CMK (cell line): ENCODE results near the gene UBE2E1.

Experiments
- DNase-seq: peaks from one replicate; pipeline ENCODE4 v3.0.0-alpha.2; 2010; ENCODE audit warnings: low read depth

Gene UBE2E1

GRCh38 chr3:23796518-23796917, 9.2 kb upstream of the UBE2E1 start:
- DNase-seq = no peak

GRCh38 chr3:23797491-23797890, 8.3 kb upstream of the UBE2E1 start:
- no peak for DNase-seq

GRCh38 chr3:23798456-23798855, 7.3 kb upstream of the UBE2E1 start:
- no peak for DNase-seq

- DNase-seq = no peak
These were observed 6.9 kb upstream of the UBE2E1 start for GRCh38 chr3:23798876-23799275.

GRCh38 chr3:23800731-23801130, 5.0 kb upstream of the UBE2E1 start:
- DNase-seq = no peak

GRCh38 chr3:23804441-23805209, 1.1 kb upstream of the UBE2E1 start:
- DNase-seq = no peak

GRCh38 chr3:23805210-23805632, 534 bp upstream of the UBE2E1 start:
- DNase-seq = no peak

- no peak for DNase-seq
These were observed 1.0 kb downstream of the UBE2E1 start for GRCh38 chr3:23806534-23807423.

- no peak for DNase-seq
These were observed 1.8 kb downstream of the UBE2E1 start for GRCh38 chr3:23807424-23808015.

- no peak for DNase-seq
These were observed 2.8 kb downstream of the UBE2E1 start for GRCh38 chr3:23808525-23808924.

GRCh38 chr3:23809294-23809693, 3.5 kb downstream of the UBE2E1 start:
- no peak for DNase-seq

- no peak for DNase-seq
These were observed 4.1 kb downstream of the UBE2E1 start for GRCh38 chr3:23809840-23810342.

- DNase-seq = no peak
These were observed 4.8 kb downstream of the UBE2E1 start for GRCh38 chr3:23810343-23811184.

- DNase-seq = no peak
These were observed 5.4 kb downstream of the UBE2E1 start for GRCh38 chr3:23811185-23811527.

GRCh38 chr3:23811919-23812318, 6.2 kb downstream of the UBE2E1 start:
- no peak for DNase-seq

- no peak for DNase-seq
These were observed 10.1 kb downstream of the UBE2E1 start for GRCh38 chr3:23815879-23816278.

- DNase-seq = no peak
These were observed 11.0 kb downstream of the UBE2E1 start for GRCh38 chr3:23816721-23817120.

- DNase-seq = no peak
These were observed 11.9 kb downstream of the UBE2E1 start for GRCh38 chr3:23817508-23818223.

GRCh38 chr3:23819599-23820360, 14.0 kb downstream of the UBE2E1 start:
- DNase-seq = no peak

GRCh38 chr3:23820888-23821287, 15.1 kb downstream of the UBE2E1 start:
- DNase-seq = no peak
